ENCODE results near the gene C1QBP.

- no peak for TF ChIP-seq CTCF (IDR thresholded peaks at IDR 0.05)
- TF ChIP-seq POLR2A (IDR thresholded peaks at IDR 0.05) = no peak
Measured at GRCh38 chr17:5430413-5430999, 8.4 kb downstream of the C1QBP start.

All from ovary (tissue), 3 donors.